HUES48 (cell line): ENCODE results near the gene FBLN1.
"Not testable (repeated sequence)": the region's sequence is repeated elsewhere in the genome, so short reads cannot be mapped to it uniquely, and the experiment has no call there.

Experiments used
- H3K27ac ChIP-seq: one replicate; pipeline ENCODE4 v1.7.0; 2013; ENCODE audit warnings: low read depth, low read length, inconsistent platforms
- H3K27me3 ChIP-seq: 2 replicates; pipeline ENCODE4 v1.6.1; 2013; ENCODE audit warnings: mild to moderate bottlenecking, low read length; ENCODE audit not compliant: control insufficient read depth, insufficient read depth
- H3K36me3 ChIP-seq: 2 replicates; pipeline ENCODE4 v1.6.1; 2013; ENCODE audit warnings: low read length; ENCODE audit not compliant: control insufficient read depth, insufficient read depth
- H3K4me1 ChIP-seq: 2 replicates; pipeline ENCODE4 v1.6.1; 2013; ENCODE audit warnings: mild to moderate bottlenecking, low read length; ENCODE audit not compliant: control insufficient read depth, insufficient read depth
- H3K4me3 ChIP-seq: 2 replicates; pipeline ENCODE4 v1.5.1; 2013; ENCODE audit warnings: mild to moderate bottlenecking, low read depth, low read length
- H3K9ac ChIP-seq: 2 replicates; pipeline ENCODE4 v1.6.1; 2013; ENCODE audit warnings: mild to moderate bottlenecking, low read depth, low read length, moderate library complexity
- H3K9me3 ChIP-seq: 2 replicates; pipeline ENCODE4 v1.6.1; 2013; ENCODE audit warnings: low read length; ENCODE audit not compliant: control insufficient read depth, insufficient read depth

Gene FBLN1

DNA sequence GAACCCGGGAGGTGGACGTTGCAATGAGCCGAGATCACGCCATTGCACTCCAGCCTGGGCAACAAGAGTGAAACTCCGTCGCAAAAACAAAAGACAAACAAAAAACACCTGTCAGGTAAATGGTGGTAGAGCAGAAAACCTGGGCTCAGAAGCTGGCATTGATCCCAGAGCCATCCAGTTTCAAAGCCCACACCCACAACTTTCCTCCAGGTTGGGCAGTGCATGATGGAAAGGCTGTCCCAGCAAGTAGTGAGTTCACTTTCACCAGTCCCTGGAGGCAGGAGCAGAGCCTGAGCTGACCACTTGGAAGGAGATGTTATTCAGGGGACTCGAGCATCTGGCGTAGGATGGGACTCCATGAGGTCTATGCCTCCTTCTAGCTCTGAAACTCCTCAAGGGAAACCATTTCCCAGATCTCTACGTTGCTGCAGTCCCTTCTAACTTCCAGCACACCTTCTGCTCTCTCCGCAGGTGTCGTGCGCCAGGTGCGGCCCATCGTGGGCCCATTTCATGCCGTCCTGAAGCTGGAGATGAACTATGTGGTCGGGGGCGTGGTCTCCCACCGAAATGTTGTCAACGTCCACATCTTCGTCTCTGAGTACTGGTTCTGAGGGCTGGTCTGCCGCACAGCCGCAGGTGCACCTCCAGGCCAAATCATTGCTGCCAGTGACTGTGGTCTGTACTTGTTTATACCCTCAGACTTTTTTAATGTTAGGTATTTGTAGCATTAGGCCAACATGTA, 97.3 kb downstream of the FBLN1 start:
- H3K27ac ChIP-seq, result no peak overlapping the region
- no peak overlapping the region for H3K4me3 ChIP-seq
- peaks cover 6% of the 10 kb centered on the region; the same call in 1 of the 2 replicates for H3K4me1 ChIP-seq
- H3K9me3 ChIP-seq, result peaks cover 4% of the 10 kb centered on the region; the same call in 1 of the 2 replicates
- no peaks in the 10 kb centered on the region for H3K27me3 ChIP-seq
- no peaks in the 10 kb centered on the region for H3K36me3 ChIP-seq
- no peak overlapping the region for H3K9ac ChIP-seq

DNA sequence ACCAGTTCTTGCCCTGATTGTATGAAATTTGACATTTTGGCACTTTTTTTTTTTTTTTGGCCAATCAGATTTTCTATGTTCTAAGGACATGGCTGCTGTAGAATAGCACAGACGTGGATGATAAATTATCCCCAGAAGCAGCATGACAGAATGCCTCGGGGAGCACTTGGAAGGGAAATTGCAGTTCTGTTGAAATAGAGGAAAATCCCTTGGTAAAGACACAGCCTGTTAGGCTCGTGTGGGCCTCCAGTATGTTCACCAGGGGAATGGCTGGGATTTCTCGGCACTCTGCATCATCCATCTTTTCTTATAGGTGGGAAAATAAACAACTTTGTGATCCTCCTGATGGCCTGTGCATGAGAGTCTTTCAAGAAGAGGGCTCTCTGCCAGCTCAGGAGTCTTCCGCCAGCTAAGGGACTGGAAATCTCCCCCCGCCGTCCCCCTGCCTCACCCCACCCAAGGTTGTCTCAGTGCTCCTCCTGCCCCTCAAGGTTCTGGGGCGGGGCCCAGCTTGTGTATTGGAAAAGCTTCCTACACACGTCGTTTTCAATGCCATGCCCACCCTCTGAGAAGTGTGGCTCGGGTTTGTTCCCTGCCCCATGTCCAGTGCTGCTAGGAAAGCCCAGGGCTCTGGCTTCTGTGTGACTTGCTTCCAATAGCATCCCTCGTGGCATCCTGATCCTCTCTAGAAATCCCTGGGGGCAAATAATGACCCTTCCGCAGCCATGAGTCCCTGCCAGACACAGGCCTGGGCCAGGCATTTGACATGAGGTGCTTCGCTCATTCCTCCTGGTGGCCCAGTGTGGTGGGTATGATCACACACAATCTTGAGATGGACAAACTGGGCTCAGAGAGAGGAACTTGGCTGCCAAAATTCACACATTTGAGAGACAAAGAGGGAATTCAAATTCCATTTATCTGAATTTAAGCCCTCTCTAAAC, 98.4 kb downstream of the FBLN1 start:
- Histone ChIP-seq H3K27ac (no peak overlapping the region), H3K27me3 (no peaks in the 10 kb centered on the region), H3K9me3 (no peaks in the 10 kb centered on the region), H3K36me3 (no peaks in the 10 kb centered on the region), H3K4me1 (peaks cover 6% of the 10 kb centered on the region; the same call in 1 of the 2 replicates), H3K9ac (no peak overlapping the region), H3K4me3 (no peak overlapping the region)

DNA sequence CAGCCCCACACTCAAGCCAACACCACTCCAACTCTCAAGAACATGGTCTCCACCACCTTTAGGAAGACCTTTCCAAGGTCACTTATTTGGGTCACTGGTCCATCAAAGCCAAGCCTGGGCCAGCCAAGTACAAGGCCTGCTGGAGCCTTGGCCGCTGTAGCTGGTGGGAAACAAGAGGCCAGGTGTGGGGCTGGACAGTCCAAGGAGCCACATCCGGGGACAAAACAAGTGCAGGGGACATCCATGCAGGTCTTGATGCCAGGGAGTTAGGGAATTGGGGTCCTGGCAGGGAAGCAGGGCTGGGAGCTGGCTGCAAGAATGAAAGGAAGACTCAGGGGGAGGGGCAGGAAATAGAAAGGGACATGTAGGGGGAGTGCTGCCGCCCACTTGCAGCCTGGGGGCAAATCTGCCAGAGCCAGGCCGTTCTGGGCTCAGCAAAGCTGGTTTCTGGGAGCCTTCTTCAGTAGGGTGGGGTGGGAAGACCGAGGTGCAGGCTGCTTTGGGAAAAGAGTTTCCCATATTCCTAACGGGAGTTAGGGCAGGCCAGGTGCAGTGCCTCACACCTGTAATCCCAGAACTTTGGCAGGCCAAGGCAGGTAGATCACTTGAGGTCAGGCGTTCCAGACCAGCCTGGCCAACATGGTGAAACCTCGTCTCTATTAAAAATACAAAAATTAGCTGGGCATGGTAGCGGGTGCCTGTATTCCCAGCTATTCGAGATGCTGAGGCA, 99.5 kb downstream of the FBLN1 start:
- H3K36me3 ChIP-seq, result no peaks in the 10 kb centered on the region
- no peak overlapping the region for H3K9ac ChIP-seq
- H3K4me1 ChIP-seq, result peaks cover 6% of the 10 kb centered on the region; the same call in 1 of the 2 replicates
- no peaks in the 10 kb centered on the region for H3K27me3 ChIP-seq
- no peak overlapping the region for H3K4me3 ChIP-seq
- no peaks in the 10 kb centered on the region for H3K9me3 ChIP-seq
- H3K27ac ChIP-seq, result no peak overlapping the region

DNA sequence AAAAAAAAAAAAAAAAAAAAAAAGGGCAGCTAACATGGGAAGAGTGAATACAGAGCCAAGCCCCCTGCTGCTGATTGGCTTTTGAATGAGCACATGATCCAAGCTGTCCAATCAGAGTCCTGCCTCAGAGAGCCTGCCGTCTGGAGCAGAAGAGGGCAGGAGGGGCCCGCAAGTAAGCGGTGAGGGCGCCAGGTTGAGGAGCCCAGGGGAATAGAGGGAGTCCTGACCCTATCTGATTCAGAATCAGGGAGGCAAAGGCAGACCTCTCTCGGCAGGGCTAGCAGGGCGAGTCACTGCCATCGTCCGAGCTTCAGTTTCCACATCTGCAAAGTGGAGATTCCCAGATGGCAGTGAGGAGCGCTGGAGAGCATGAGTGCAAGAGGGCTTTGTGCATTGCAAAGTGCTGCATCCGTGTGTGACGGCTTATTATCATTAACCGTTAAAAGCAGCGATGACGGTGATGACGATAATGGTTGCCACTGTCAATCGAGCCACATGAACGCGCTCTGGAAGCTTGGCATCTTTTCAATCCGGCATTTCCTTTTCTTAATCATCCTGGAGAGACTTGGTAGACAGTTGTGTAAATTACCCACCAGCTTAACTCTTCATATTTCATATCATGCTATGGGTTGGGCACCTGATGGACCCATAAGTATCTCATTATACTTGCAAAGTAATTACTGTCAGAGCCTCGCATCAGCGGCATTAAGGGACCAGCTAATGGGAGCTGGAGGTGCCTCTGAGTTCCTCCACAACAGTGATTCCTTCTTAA, 100.3 kb downstream of the FBLN1 start:
- no peaks in the 10 kb centered on the region for H3K27me3 ChIP-seq
- no peak overlapping the region for H3K27ac ChIP-seq
- H3K9me3 ChIP-seq, result no peaks in the 10 kb centered on the region
- H3K36me3 ChIP-seq, result no peaks in the 10 kb centered on the region
- no peak overlapping the region for H3K9ac ChIP-seq
- H3K4me3 ChIP-seq, result no peak overlapping the region
- H3K4me1 ChIP-seq, result peaks cover 6% of the 10 kb centered on the region; the same call in 1 of the 2 replicates

DNA sequence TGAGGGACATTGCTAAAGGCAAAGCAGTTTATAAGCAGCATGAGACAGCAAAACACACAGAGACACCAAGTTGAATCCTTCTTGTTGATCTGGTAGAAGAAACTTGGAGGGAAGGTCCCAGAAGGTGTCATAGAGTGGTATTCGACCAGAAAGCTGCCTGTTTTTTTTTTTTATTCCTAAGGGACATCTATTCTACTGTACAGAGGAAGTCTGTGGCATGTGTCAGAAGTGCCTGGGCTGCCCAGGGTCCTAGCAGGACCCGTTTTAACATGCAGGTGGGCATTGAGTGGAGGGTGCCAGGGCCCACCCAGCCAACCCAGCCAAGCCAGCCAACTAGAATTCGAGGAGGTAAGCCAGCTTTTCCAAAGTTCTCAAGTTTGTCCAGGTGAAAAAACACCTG, 100.9 kb downstream of the FBLN1 start:
- Histone ChIP-seq H3K36me3 (no peaks in the 10 kb centered on the region), H3K9ac (no peak overlapping the region), H3K27me3 (no peaks in the 10 kb centered on the region), H3K27ac (no peak overlapping the region), H3K4me3 (no peak overlapping the region), H3K9me3 (no peaks in the 10 kb centered on the region), H3K4me1 (peaks cover 6% of the 10 kb centered on the region; the same call in 1 of the 2 replicates)

- H3K4me1 ChIP-seq, H3K4me3 ChIP-seq, H3K9me3 ChIP-seq, H3K27me3 ChIP-seq, H3K9ac ChIP-seq, H3K27ac ChIP-seq, H3K36me3 ChIP-seq: not testable (repeated sequence)
Observed at GRCh38 chr22:45608045-45608444, 105.4 kb downstream of the FBLN1 start.

DNA sequence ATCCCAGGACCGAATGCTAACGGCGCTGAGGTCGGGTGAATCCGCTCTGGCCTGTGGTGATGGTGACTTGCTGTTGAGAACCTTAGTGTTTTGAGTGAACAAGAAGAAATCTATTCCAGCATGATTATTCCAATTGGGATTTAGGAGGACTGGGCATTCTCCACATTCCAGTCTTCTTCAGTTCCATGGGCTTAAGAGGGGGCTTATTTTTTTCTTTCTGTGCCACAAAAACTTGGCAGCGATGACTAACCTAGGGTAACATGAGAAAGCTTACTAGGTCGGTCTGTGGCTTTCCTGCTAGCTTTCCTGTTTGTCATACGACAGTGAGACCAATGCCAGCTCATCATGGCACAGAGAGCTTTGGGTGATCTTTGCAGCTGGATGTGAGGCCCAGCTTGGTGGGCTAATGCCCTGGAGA, 106.1 kb downstream of the FBLN1 start:
- H3K9me3 ChIP-seq, result no peaks in the 10 kb centered on the region

DNA sequence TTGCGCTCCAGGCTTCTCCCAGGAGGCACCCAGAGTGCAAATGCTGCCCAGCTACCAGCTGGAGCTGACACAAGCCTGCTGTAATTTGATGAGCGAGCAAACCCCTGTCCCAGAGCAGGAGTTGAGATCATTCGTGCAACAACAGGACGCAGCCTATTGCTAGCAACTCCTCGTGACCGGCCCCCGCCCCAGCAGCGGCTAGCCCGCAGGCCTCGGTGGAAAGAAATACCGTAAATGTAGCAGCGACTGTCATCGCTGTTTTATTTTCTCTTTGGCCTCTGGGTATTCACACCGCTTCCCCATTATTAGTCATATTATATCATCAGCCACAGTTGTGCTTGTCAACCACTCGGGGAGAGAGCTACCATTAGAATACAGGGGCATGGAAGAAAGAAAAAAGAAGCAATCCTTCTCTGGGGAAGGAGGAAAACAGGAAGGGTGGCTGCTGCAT, 109.8 kb downstream of the FBLN1 start:
- Histone ChIP-seq H3K27me3 (no peaks in the 10 kb centered on the region), H3K36me3 (no peaks in the 10 kb centered on the region), H3K4me1 (no peaks in the 10 kb centered on the region), H3K9ac (no peak overlapping the region), H3K4me3 (no peak overlapping the region), H3K27ac (no peak overlapping the region), H3K9me3 (no peaks in the 10 kb centered on the region)

More for the DNA sequence above, 106.1 kb downstream of the FBLN1 start:
- Histone ChIP-seq H3K9ac (no peak overlapping the region), H3K27ac (no peak overlapping the region), H3K4me1 (no peaks in the 10 kb centered on the region), H3K4me3 (no peak overlapping the region), H3K27me3 (no peaks in the 10 kb centered on the region), H3K36me3 (no peaks in the 10 kb centered on the region)

- Histone ChIP-seq H3K9me3 (no peaks in the 10 kb centered on the region), H3K4me3 (no peak overlapping the region), H3K36me3 (no peaks in the 10 kb centered on the region), H3K27ac (no peak overlapping the region), H3K9ac (no peak overlapping the region), H3K4me1 (no peaks in the 10 kb centered on the region), H3K27me3 (no peaks in the 10 kb centered on the region)
Observed at GRCh38 chr22:45612940-45613339, 110.3 kb downstream of the FBLN1 start.

- Histone ChIP-seq H3K27me3 (no peaks in the 10 kb centered on the region), H3K4me1 (no peaks in the 10 kb centered on the region), H3K4me3 (no peak overlapping the region), H3K9me3 (no peaks in the 10 kb centered on the region), H3K36me3 (no peaks in the 10 kb centered on the region), H3K27ac (no peak overlapping the region), H3K9ac (no peak overlapping the region)
Observed at GRCh38 chr22:45615364-45615763, 112.7 kb downstream of the FBLN1 start.
